PFSK-1 (cell line): ENCODE results near the gene LRP3.

Experiments used
- FOXP2 ChIP-seq: optimal IDR thresholded peaks from 2 replicates; pipeline ENCODE3; 2011; ENCODE audit warnings: borderline replicate concordance, control low read depth, inconsistent platforms; ENCODE audit not compliant: insufficient read depth; ENCODE audit errors: extremely low read length, extremely low read depth
- POLR2AphosphoS5 ChIP-seq: IDR thresholded peaks from 2 replicates; pipeline ENCODE4 v1.6.1; 2012; ENCODE audit warnings: low read depth, mild to moderate bottlenecking, control low read depth, low read length, moderate library complexity
- REST ChIP-seq, 2 experiments: IDR thresholded peaks; 2 replicates each; pipeline versions ENCODE4 v1.6.1 to v1.8.0; 2011 to 2012; ENCODE audit warnings: low read depth in 2 of 2, low read length in 2 of 2, control low read depth in 1 of 2, inconsistent platforms in 1 of 2, mild to moderate bottlenecking in 1 of 2, moderate library complexity in 1 of 2; ENCODE audit not compliant: insufficient read depth in 1 of 2
- SIN3A ChIP-seq: IDR thresholded peaks from 2 replicates; pipeline ENCODE4 v1.6.1; 2012; ENCODE audit warnings: mild to moderate bottlenecking, low read length, moderate library complexity, borderline replicate concordance; ENCODE audit not compliant: insufficient read depth
- TAF1 ChIP-seq: IDR thresholded peaks from 2 replicates; pipeline ENCODE4 v1.6.1; 2012; ENCODE audit warnings: low read length, control low read depth, borderline replicate concordance; ENCODE audit not compliant: insufficient read depth

The LRP3 gene

DNA sequence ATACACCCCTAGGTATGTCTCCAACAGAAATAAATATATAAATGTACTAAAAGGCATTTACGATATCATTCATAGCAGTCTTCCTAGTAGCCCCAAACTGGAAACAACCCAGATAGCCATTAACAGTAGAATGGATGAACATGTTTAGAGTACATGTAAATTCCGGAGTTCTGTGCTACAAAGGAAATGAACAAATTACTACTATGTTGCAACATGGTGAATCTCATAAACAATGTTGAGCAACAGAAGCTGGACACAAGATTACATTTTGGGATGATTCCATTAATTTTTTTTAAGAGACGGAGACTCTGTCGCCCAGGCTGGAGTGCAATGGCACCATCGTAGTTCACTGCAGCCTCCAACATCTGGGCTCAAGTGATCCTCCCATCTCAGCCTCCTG lies 37.4 kb downstream of the LRP3 start:
- TF ChIP-seq POLR2AphosphoS5 (no peak), TAF1 (no peak), REST (IDR thresholded peaks at IDR 0.05; ENCODE audit: insufficient read depth in 1 of 2, low read depth in 2 of 2, low read length in 2 of 2) (no peak), FOXP2 (no peak), SIN3A (no peak)

GRCh38 chr19:33232656-33233055 lies 38.5 kb downstream of the LRP3 start:
- no peak for TF ChIP-seq REST (IDR thresholded peaks at IDR 0.05; ENCODE audit: insufficient read depth in 1 of 2, low read depth in 2 of 2, low read length in 2 of 2)
- no peak for TF ChIP-seq FOXP2
- TF ChIP-seq POLR2AphosphoS5: no peak
- no peak for TF ChIP-seq SIN3A

DNA sequence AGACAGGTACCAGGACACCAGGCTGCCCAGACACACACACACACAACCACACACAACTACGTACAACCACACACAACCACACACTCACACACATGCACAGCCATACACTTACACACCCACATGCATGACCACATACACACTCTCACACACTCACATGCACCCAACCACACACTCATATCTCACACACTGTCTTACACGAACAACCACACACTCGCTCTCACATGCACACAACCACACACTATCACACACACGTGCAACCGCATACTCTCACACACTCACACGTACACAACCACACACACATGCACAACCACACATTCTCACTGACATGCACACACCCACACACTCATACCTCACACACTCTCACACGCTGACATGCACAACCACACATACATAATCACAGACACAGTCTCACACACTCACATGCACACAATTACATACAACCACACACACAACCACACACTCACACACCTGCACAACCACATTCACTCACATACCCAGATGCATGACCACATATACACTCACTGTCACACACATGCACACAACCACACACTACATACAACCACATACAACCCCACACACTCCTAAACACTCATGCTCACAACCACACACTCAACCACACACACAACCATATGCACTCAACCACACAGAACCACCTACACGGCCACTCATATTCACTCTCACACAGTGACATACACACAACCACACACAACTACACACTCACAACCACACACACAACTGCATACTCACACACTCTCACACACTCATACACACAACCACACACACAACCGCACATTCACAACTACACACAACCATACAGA lies 39.1 kb downstream of the LRP3 start:
- TF ChIP-seq TAF1 (no peak), FOXP2 (no peak), REST (IDR thresholded peaks at IDR 0.05; ENCODE audit: insufficient read depth in 1 of 2, low read depth in 2 of 2, low read length in 2 of 2) (no peak), SIN3A (no peak), POLR2AphosphoS5 (no peak)

DNA sequence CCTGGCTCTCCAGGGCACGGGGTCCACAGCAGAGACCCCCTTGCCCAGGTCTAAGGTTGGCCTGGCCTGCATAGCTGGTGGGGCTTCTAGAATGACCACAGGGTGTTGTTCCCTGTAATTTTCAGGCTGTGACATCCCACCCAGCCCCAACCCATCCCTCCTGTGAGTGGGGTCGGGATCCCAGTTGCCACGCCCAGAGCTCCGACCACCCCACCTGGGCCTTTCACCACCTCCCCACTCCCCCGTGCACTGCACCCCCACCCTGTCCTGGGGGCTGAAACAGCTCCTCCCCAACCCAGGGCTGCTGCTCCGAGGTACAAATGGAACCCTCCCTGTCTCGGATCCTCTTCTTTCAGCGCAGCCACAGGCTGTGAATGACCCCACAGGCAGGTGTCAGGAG lies 40.0 kb downstream of the LRP3 start:
- no peak for TF ChIP-seq TAF1
- no peak for TF ChIP-seq SIN3A
- no peak for TF ChIP-seq POLR2AphosphoS5
- TF ChIP-seq FOXP2: no peak
- TF ChIP-seq REST (IDR thresholded peaks at IDR 0.05; ENCODE audit: insufficient read depth in 1 of 2, low read depth in 2 of 2, low read length in 2 of 2): no peak
